Cerebellar cortex (tissue), 1 donor: ENCODE results near the gene STEAP3.
A peak's percentile ranks its signal among the peaks of the same experiment; 100 is the strongest.

Experiments
- DNase-seq: peaks from one replicate; pipeline ENCODE4 v3.0.0-alpha.2; 2015; ENCODE audit warnings: low spot score

The STEAP3 gene

GRCh38 chr2:119223521-119224390 is at the start of gene STEAP3:
Gene STEAP3 (plus strand): TSS chr2:119223834. CDS start chr2:119231013, 7,179 bp downstream.
- DNase-seq: peak; percentile 62

- peak; percentile 31 for DNase-seq
These were observed 49.2 kb upstream of the STEAP3 start for GRCh38 chr2:119174216-119174992.

- DNase-seq: no peak
These were observed 48.7 kb upstream of the STEAP3 start for GRCh38 chr2:119174993-119175347.

GRCh38 chr2:119175517-119175916 is 48.1 kb upstream of the STEAP3 start:
- DNase-seq: no peak

- DNase-seq: no peak
These were observed 46.3 kb upstream of the STEAP3 start for GRCh38 chr2:119177171-119177837.

GRCh38 chr2:119177838-119178190 is 45.8 kb upstream of the STEAP3 start:
- DNase-seq: no peak

GRCh38 chr2:119178776-119179175 is 44.9 kb upstream of the STEAP3 start:
- DNase-seq: no peak

- DNase-seq: no peak
These were observed 44.4 kb upstream of the STEAP3 start for GRCh38 chr2:119179202-119179601.

- no peak for DNase-seq
These were observed 43.6 kb upstream of the STEAP3 start for GRCh38 chr2:119179991-119180390.

- DNase-seq: no peak
These were observed 42.7 kb upstream of the STEAP3 start for GRCh38 chr2:119180892-119181291.

- DNase-seq: no peak
These were observed 42.2 kb upstream of the STEAP3 start for GRCh38 chr2:119181391-119181790.

GRCh38 chr2:119181791-119182445 is 41.7 kb upstream of the STEAP3 start:
- peak; percentile 12 for DNase-seq

GRCh38 chr2:119184512-119184911 is 39.1 kb upstream of the STEAP3 start:
- no peak for DNase-seq

GRCh38 chr2:119190321-119191111 is 33.1 kb upstream of the STEAP3 start:
- no peak for DNase-seq

GRCh38 chr2:119192893-119193292 is 30.7 kb upstream of the STEAP3 start:
- DNase-seq: no peak

GRCh38 chr2:119195001-119195400 is 28.6 kb upstream of the STEAP3 start:
- DNase-seq: no peak

GRCh38 chr2:119195887-119196286 is 27.7 kb upstream of the STEAP3 start:
- no peak for DNase-seq

- no peak for DNase-seq
These were observed 27.1 kb upstream of the STEAP3 start for GRCh38 chr2:119196301-119197125.

GRCh38 chr2:119197126-119197405 is 26.6 kb upstream of the STEAP3 start:
- DNase-seq: no peak

- DNase-seq: no peak
These were observed 25.9 kb upstream of the STEAP3 start for GRCh38 chr2:119197529-119198239.
